Lung microvascular endothelial cell (primary cell): ENCODE data around the gene SCD5. TPM values are rescaled to one million over a fixed set of nuclear protein-coding genes. Genes with fewer than 3 reads are reported as not detected.
A peak's percentile ranks its signal among the peaks of the same experiment; 100 is the strongest.

Source experiments
- DNase-seq, 2 donors: peaks; one replicate each; pipeline versions ENCODE4 v3.0.0 to v3.0.0-alpha.2; 2010; ENCODE audit warnings: low read depth in 2 of 2
- total RNA-seq: library from RNA; depleted of rRNA; stranded (reverse); fragments of >200 nt; gene quantifications from 2 replicates; pipeline ENCODE4 v1.2.1, GENCODE V29; 2014

The SCD5 gene
- total RNA-seq, 1 donor from 2014 or later = 31.0 TPM

DNA sequence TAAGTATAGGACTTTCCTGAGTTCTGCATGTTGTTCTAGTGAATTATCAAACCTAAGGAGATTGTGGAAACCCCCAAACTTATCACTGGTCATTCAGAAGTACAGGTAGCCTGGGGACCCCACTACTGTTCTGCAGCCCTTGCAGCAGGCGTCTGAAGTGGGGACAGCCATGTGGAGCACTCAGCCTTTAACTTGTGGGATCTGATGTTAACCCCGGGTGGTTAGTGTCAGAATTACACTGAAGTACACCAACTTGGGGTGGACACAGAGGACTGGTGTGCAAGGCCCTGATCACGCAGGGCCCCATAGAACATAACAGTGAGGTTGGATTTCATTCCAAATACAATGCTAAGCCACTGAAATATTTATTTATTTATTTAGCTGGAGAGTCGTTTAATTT, 103.7 kb downstream of the SCD5 start:
- DNase-seq = no peak

DNA sequence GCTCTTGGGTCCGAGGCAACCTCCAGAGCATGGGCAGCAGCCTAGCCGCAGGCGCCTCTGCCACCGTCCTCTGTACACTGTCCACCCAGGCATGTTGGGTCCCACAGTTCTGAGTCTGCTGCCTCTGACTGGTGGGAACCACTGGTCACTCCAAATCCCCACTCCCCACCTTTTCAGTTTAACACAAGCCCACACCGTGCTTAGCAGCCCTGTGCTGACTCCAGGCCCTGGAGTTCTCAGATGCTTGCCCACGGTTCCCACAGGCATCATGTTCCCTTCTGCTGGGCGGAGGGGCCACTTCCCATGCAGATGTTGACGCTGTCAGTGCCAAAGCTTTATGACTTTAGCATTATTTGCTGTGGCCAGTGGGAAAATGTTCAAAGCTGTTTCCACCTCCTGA, 104.5 kb downstream of the SCD5 start:
- no peak for DNase-seq

DNA sequence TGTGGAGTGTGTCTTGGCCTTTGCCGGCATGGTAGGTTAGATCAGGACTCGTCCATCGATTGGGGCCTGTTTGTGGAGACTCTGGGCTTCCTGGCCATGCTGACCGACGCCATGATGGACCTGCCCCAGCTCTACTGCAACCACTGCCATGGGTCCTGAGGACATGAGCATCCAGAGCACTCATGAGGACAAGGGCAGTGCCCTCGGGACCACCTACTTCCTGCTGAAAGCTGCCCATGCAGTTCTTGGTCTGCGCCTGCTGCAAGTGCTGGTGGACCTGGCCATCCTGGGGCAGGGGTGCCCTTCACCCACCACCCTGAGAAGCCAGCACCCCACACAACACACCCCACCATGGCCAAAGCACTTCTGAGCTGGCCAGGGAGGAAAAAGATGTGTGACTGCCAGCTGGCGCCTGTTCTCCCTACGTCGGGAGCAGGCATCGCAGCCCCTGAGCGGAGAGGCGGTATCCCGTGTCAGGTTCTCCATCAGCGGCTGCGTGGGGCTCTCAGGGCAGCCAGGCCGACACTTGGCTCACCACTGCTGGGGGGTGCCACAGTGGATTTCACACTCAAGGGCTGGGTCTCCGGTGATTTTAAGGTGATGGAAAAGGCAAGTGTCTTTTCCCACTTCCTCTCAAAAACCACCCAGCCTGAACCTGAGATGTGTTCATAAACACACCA, 106.4 kb downstream of the SCD5 start:
- no peak for DNase-seq

DNA sequence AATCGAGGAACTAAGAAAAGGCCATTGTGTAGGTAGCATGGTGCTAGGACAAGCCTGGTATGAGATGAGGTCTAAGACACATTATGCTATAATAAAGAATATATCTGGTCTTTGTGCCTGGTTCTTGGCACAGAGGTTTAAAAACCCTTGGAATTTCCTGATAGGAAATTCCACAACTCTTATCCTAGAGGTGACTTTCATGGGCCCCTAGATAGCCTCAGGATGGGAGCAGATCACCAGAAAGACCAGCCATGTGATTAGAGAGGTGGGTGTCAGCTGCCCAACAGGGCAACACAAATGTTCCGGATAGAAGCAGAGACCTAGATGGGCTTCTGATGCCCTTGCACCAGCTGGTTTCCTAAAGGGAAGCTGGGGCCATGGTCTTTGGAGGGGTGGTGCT, 107.2 kb downstream of the SCD5 start:
- peak; percentile 39 to 49 for DNase-seq

DNA sequence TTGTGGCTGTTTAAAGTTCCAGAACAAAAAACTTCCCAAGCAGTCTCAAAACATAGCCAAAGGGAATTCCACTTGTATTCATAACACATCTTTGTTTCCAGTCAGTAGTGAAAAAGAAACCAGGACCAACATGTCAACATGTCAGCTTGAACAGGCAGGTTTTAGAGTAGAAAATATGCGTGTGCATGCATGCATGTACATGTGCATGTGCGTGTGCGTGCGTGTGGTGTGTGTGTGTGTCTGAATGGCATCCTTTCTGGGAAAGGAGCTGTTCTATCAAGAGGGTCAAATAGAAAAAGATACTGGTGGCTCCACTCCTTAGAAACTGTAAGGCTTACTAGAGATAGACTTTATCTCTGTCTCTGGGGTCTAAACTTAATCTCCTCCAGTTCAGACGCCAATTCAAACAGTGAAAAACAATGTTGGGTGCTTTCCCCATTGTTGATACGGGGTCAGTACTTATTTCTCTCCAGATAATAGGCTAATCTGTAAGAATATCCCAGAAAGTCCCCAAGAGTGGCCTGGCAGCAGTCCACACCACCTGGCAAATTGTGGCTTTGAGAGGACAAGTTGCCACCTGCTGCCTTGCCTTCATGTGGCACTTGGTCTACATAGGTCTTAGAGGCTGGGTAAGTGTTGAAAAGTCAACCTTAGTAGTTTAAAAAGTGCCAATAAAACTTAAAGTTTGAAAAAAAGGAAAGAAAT, 110.4 kb downstream of the SCD5 start:
- no peak for DNase-seq

DNA sequence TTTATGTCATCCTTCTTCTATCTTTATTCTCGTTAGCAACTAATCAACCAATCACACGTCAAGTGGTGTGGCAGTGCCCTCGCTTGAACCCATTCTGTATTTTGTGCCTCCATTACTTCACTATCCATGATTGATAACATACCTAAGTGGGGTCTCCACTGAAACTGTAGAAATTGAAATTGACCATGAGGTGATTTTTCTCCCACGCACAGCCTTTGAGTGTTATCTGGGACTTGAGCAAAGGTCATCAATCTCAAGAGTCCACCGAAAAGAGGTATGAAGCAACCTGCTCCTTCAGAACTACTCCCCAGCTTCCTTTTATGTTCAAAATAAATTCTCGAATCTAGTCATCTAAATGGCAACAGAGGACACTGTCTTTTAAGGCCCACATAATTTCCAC, 111.1 kb downstream of the SCD5 start:
- DNase-seq = no peak

DNA sequence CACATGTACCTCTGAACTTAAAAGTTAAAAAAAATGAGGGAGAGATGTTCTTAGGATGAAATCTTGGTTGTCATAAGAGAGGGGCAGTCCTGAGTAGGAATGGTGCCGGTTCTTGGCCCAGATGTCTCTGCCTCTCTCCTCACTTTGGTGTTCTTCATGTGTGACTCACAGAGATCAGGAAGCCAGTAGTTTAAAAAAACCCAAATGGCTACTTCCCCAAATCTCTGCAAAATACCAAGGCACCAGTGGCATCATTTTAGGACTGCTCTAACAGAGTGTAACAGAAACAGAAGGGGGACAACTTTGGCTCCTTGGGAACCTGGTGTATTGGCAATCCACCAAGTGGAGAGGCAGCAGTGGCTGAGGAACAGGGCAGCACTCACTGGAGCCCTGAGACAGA, 116.8 kb downstream of the SCD5 start:
- peak in 1 of 2 donors; percentile 30 for DNase-seq

DNA sequence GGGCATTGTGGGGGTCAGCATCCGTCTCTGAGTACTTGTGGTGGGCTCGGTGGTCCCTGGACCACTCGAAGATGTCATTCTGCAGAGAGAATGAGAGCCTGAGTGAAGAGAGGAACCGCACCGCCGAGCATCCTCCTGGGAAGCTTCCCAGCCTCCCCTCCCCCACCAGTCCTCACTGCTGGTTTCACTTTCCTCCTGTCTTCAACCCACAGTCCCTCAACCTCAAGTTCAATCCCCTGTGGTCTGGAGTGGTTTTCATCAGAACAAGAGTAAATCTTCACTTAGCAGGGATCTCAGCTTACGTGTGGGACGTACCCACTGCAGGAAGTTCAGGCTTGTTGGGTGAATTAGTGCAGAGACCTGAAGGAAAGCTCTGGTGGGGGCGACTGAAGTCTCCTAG, 117.8 kb downstream of the SCD5 start:
- peak in 1 of 2 donors; percentile 16 for DNase-seq

DNA sequence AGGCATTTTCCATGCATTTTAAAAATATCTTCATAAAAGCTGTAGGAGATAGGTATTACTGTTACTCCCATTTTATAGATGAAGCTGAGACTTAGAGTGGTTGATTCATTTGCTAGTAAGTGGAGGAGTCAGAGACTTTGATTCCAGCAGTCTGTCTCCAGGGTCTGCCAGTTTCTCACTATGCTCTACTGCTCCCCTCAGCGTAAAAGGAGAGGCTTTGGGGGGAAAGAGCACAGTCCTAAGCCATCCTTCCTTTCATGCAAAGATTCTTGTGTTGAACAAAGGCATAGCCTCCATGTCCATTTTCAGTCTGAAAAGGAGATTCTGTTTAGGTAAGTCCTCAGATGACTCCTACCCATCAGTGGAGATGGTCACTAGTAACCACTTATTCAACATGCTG, 119.1 kb downstream of the SCD5 start:
- DNase-seq = no peak

DNA sequence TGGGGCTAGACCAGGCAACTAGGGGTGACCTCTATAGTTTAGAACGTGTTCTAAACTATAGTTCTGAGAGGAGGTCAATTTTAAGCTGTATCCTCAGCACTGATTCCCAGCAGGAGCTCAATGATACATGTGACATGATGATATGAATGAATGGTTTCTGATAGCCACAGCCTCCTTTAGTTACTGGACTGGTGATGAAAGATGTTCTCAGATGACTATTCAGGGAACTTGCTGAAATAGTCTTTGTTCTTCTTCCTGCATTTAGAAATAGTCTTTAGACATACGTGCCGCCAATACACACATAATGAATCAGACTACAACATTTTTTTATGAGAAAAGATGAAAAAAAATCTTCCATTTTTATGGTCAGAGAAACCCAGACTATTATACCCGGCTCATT, 120.5 kb downstream of the SCD5 start:
- DNase-seq = no peak

DNA sequence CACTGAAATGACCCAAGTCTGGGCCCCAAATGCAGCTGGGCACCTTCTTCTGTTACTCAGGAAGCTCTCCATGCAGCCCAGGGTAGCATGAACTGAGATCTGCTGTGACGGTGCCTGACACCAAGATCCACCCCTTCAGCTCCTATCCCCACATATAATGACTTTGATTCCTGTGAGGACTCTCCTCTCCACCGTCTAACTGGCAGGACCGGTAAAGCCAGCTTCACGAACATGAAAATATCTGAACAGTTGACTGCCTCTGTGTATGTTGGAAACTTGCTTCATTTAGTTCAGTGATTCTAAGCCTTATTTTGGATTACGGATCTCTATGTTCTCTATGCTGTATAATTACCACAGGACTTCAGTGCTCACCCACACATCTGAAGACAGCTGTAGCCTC, 121.3 kb downstream of the SCD5 start:
- DNase-seq = no peak

DNA sequence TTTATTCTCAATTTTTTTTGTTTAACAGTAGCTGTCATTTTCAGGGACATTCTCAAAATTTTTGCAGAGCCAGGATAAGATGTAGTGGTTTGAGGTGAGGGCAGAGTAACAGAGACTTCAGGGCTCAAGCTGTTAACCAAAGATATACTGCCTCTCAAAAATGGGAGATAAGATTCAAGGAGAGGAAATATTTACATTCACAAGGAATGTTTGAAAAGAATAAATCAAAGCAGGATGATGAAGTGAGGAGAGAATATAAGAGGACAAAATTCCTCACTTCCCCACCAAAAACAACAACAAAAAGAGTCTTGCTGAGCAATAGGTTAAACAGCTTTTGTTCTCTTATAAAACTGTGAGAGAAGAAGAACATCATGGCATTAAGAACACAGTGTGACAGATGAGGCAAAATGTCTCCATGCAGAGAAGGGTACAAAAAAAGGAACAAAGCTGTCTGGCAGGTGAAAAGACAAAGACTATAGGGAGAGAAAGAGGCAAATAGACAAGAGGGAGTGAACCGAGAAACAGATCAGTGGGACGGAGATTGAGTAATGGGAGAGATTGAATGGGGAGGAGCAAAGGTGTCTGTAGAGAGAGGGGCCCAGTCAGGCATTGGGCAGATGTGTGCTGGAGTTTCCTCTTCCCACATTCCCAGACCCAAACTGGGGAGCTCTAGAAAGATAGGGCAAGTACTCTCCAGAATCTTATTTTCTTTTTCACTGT, 130.7 kb downstream of the SCD5 start:
- DNase-seq = no peak

DNA sequence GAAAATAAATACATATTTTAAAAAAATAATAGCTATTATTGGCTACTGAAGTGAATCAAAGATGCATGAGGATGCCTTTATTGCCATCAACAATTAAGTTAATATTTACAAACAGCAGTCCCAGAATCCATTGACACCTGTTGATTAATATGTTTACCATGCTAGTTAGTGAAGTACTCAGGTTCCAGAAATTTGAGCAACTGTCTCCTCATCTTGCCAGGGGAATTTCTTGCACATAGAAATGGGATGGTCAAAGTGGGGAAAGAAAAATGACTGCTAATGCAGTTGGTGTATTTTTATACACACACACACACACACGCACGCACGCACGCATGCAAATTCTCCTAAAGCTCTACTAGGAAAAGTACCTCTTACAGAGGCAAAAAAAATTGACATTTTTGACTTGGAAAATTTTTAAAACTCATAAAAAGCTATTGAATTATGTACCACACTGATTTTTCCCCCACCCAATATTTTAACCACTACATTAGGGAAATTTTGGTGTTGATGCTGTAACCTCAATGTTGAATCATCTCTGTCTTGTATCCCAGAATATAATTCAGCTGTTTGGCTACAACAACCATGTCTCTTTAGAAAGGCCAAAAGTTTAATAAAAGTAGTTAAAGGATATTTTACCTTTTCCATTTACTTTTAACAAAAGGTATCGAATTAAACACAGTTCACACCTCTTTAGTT, 131.5 kb downstream of the SCD5 start:
- no peak for DNase-seq

DNA sequence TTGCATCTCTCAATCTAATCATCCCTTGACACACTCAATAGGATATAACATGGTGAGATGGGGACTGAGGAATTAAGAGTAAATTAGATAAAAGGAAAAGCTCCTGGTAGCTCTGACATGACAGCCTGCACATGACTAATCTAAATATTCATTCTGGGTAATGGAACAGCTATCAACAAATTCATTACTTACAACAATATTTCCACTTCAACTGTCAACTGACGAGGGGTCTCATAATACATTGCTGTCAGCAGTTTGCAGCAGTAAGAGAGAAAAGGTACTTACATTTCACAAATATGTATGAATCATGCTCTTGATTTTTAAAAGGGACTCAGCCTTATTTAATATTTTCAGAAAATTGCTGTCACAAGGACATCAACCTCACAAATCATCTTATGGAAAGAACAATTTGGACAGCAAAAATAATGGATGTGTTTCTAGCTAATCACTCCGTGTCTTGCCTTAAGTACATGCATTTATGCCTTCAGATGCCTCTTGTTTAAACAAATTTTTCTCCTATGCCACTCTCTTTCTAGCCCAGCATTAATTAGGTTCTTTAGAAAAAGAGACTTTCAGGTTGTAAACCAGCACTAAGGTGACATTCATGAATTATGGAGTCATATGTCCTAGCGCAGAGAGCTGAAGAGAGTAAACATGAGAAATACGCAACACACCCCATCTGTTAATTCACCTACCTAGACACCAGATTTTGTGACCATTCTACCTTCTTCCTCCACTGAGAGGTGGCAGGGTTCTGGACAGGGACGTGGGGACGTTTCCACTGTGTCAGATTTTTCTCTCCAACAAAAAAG, 137.2 kb downstream of the SCD5 start:
- no peak for DNase-seq

DNA sequence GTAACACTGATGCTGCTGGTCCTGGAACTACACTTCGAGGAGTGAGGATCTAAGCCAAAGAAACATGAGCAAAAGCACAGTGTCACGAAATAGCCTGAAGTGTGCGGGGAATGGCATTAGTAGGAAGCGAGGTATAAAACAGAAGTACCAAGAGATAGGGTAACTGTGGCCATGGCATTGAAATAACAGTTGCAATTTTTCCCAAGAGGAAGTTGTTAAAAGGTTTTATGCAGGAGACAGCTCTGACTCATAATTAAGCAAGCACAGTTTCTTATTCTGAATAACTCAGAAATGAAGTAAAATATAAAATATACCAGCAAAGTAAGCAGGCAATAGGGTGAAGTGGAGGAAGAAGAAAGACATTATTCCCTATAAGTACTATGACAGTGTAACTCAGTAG, 146.5 kb downstream of the SCD5 start:
- peak in 1 of 2 donors; percentile 39 for DNase-seq

DNA sequence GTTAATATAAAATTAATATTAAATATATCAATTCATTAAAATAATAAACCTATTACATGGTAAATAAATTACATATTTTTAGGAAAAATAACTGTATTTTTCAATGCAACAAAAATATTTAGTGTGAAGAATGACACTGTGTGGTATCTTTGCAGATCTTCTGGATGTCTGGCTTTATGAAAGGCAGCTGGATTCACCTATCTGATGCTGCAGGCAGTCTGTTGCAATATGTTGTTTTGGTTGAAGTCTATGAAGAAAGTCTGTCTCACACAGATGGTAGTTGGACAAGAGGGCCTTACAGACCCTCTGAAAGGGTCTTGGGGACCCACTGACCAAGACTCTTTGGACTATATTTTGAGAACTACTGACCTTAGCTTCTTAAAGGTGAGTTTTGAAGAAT, 147.7 kb downstream of the SCD5 start:
- DNase-seq = no peak

DNA sequence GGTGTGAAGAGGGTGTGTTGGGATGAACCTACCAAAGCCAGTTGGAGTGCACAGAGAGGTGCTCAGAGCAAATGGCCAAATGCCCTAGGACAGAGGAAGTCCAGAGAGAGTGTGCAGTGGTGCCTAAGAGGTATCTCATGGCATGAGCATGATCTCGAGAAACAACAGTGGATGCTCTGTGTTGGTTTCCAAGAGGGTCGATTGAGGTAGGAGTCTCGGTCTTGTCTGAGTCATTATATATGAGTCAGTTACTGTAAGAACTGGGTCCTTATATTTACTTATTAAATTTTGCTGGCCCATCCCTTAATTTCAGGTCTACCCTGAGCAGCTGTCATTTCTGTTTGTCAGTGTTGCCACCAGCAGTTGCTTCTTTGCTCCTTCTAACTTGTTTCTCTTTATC, 150.2 kb downstream of the SCD5 start:
- DNase-seq = no peak

DNA sequence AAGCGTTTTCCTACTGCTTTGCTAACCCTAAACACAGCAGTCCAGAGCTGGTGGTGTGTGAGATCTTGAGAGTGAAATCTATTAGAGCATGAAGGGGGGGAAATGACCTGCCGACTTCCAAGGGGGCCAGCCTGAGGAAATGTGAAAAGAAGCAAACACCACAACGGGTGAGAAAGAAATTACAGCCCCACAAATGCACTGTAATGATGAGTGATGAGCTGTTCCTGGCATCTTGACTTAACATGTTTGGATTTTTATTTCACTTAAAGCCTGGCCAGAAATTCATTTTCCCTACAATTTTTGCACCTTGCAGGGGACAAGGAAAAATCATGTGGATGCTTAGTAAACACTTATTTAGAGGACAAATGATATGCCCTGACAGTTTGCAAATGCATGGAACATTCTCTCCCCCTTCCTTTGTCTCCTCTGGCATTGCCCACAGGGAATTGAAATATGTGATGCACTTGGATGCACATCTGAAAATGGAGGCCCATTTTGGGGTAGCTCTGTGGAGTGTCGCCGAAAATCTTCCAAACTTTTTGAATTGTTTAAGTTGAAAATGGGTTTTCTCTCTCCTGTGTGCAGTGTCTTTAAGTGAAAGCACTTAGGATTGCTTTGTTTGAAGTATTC, 152.5 kb downstream of the SCD5 start:
- DNase-seq = no peak

DNA sequence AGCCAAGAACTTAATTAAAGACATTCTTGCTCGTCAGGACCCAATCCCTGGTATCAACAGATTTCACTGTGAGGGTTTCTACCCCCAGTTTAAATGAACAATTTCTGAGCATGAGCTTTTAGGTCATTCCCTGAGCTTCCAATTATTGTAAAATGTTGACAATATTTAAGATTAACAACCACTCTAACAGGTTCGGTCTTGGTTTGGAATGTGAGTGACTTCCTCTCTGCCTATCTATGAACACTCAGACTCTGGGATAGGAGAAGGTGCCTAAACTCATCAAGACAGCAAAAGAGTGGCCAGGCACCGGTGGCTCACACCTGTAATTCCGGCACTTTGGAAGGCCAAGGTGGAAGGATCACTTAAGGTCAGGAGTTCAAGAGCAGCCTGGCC, 153.9 kb downstream of the SCD5 start:
- DNase-seq = no peak

DNA sequence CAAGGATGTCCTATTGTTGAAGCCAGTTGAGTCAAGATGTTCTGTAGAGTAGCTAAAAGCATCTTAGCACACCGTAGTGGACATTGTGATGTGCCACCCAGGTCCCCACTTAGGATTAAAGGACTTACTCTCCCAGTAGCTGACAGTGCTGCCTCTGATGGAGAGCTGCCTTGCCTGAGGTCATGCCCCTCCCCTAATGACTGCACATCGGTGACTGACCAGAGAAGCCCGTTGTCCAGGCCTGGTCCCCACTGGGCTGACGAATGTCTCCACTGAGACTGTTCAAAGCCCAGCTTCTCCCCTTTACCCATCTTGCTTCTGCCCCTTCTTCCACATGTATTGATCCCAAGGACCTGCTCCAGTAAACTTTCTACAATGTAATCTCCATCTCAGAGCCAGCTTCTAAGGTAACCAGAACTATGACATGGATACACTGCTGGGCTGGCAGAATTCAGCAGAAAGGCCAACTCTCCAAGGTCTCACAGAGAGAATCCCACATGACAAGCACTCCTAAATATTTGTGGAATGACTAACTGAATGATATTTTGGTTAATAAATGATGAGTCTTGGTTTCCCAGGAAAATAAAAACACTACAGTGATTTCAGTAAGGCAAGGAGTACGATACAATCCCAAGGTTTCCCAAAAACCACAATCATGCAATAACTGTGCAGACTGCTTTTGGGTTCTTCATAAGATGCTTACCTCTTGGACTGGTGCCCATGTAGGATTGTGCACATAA, 154.4 kb downstream of the SCD5 start:
- DNase-seq = no peak
